Breast epithelium (tissue), 3 donors: Measurements from ENCODE around the gene OBSCN.

Experiments used
- POLR2A ChIP-seq: fragments of 450-650 bp; IDR thresholded peaks from one replicate; pipeline ENCODE4 v1.6.1; 2016; ENCODE audit warnings: antibody characterized with exemption, mild to moderate bottlenecking, moderate library complexity
- POLR2AphosphoS5 ChIP-seq, 3 donors: sonication (generic); formaldehyde crosslinking; IDR thresholded peaks; one replicate each; pipeline ENCODE4 v1.6.1; 2017; ENCODE audit warnings: antibody characterized with exemption in 3 of 3
- TF ChIP-seq, protein P1 (sequence below), 3 donors: fragments of 450-650 bp; IDR thresholded peaks; one replicate each; pipeline ENCODE4 v1.5.1; 2016 to 2017; ENCODE audit warnings: antibody characterized with exemption in 3 of 3, mild to moderate bottlenecking in 3 of 3, moderate library complexity in 3 of 3

DNA sequence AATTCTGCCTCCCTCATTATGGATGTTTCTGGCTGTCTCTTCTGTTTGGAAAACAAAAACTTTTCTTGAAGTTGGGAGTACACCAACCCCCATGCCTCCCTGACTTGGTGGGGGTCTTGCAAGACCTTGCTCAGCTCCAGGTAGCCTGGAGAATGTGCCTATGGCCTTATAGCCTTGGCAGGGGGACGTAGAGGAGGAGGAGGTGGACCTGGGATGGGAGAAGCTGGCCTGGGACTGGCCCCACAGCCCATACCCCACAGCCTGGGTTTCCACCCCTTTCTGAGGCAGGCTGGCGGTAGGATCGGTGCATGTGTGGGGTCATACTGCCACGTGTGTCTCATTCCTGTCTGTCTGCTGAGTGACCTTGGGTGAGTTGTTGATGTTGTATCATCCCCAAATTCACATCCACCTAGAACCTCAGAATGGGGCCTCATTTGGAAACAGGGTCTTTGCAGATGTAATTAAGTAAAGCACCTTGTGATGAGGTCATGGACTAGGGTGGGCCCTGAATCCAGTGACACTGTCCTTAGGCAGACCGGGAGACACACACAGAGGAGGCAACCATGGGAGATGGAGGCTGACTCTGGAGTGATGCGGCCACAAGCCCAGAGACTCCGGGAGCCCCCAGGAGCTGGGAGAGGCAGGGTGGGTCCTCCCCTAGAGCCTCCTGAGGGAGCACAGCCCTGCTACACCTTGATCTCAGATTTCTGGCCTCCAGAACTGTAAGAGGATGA, 18.5 kb downstream of the OBSCN start:
- TF ChIP-seq POLR2A (no peak), POLR2AphosphoS5 (IDR thresholded peaks at IDR 0.05) (no peak)
- TF ChIP-seq, protein P1, sequence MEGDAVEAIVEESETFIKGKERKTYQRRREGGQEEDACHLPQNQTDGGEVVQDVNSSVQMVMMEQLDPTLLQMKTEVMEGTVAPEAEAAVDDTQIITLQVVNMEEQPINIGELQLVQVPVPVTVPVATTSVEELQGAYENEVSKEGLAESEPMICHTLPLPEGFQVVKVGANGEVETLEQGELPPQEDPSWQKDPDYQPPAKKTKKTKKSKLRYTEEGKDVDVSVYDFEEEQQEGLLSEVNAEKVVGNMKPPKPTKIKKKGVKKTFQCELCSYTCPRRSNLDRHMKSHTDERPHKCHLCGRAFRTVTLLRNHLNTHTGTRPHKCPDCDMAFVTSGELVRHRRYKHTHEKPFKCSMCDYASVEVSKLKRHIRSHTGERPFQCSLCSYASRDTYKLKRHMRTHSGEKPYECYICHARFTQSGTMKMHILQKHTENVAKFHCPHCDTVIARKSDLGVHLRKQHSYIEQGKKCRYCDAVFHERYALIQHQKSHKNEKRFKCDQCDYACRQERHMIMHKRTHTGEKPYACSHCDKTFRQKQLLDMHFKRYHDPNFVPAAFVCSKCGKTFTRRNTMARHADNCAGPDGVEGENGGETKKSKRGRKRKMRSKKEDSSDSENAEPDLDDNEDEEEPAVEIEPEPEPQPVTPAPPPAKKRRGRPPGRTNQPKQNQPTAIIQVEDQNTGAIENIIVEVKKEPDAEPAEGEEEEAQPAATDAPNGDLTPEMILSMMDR (IDR thresholded peaks at IDR 0.05), result no peak
